ENCODE data around the gene PDSS2.

The PDSS2 gene

DNA sequence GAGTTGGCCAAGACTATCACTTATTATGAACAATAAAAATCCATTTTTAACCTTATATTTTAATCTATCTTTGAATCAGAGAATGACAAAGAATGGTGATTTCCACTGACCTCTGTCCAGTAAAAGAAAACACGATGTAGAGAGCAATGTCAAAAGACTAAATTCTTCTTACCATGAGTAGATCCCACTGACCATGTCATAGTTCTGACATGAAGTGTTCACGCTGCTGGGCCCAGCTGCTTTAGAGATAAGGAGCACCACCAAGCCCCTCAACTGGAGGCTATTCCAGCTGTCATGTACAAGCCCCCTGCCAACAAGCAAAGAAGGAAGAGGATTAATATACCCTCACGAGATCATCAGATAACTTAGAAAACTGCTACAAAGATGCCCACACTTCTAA lies 125.3 kb downstream of the PDSS2 start:
- H3K4me3 ChIP-seq (ENCODE audit: low read depth, low read length), result no peak overlapping the region
- TF ChIP-seq CTCF (IDR thresholded peaks at IDR 0.05; ENCODE audit: borderline replicate concordance, insufficient read depth, low read depth, low read length), result no peak

- TF ChIP-seq CTCF (IDR thresholded peaks at IDR 0.05; ENCODE audit: borderline replicate concordance, insufficient read depth, low read depth, low read length), result no peak
- no peak overlapping the region for H3K4me3 ChIP-seq (ENCODE audit: low read depth, low read length)
Measured at GRCh38 chr6:107333491-107333890, 125.9 kb downstream of the PDSS2 start.

GRCh38 chr6:107331409-107332386 lies 127.7 kb downstream of the PDSS2 start:
- no peak overlapping the region for H3K4me3 ChIP-seq (ENCODE audit: low read depth, low read length)
- no peak for TF ChIP-seq CTCF (IDR thresholded peaks at IDR 0.05; ENCODE audit: borderline replicate concordance, insufficient read depth, low read depth, low read length)

DNA sequence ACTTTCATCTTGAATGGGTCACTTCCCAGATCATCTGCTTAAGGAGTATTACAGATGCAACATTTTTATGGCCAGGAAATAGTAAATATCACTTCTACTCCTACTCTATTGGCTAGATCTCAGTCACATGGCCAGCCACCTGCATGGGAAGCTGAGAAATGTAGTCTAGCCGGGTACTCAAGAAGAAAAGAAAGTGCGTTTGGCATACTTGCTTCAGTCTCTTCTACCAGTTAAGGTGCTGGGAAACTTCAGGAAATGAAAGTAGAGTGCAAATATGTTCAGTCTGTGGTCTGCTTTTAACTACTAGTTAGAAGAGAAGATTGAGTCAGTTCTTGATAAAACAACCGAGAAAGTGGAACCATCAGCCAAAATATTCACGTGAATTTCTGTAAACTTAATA lies 129.2 kb downstream of the PDSS2 start:
- TF ChIP-seq CTCF (IDR thresholded peaks at IDR 0.05; ENCODE audit: borderline replicate concordance, insufficient read depth, low read depth, low read length), result no peak
- H3K4me3 ChIP-seq (ENCODE audit: low read depth, low read length), result no peak overlapping the region

GRCh38 chr6:107329063-107329860 lies 130.1 kb downstream of the PDSS2 start:
- no peak for TF ChIP-seq CTCF (IDR thresholded peaks at IDR 0.05; ENCODE audit: borderline replicate concordance, insufficient read depth, low read depth, low read length)
- no peak overlapping the region for H3K4me3 ChIP-seq (ENCODE audit: low read depth, low read length)

GRCh38 chr6:107328081-107328480 lies 131.3 kb downstream of the PDSS2 start:
- TF ChIP-seq CTCF (IDR thresholded peaks at IDR 0.05; ENCODE audit: borderline replicate concordance, insufficient read depth, low read depth, low read length), result no peak
- no peak overlapping the region for H3K4me3 ChIP-seq (ENCODE audit: low read depth, low read length)
